Measurements from ENCODE around the gene TSPAN9.

The TSPAN9 gene

GRCh38 chr12:3305904-3306619 lies 228.9 kb downstream of the TSPAN9 start:
- DNase-seq: no peak

DNA sequence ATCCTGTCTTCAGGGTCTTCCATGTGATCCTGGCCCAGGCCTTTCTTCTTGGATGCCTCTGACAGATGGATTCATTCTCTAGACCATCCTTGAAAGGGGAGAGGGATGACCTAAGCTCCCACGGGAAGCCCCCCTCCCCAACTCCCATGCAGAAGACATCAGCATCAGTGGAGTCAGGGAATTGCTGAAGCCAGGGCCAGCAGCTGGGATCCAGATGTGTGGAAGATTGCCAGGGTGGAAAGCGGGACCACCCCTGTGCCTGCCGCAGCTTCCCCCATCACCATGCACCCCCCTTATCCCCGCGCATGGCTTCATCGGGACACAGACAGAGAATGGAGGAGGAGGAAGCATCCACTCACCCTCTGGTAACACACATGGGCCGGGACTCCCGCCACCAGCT lies 230.2 kb downstream of the TSPAN9 start:
- no peak for DNase-seq

- no peak for DNase-seq
These were observed 230.9 kb downstream of the TSPAN9 start for GRCh38 chr12:3308063-3308462.

- DNase-seq: no peak
These were observed 231.4 kb downstream of the TSPAN9 start for GRCh38 chr12:3308609-3309008.

DNA sequence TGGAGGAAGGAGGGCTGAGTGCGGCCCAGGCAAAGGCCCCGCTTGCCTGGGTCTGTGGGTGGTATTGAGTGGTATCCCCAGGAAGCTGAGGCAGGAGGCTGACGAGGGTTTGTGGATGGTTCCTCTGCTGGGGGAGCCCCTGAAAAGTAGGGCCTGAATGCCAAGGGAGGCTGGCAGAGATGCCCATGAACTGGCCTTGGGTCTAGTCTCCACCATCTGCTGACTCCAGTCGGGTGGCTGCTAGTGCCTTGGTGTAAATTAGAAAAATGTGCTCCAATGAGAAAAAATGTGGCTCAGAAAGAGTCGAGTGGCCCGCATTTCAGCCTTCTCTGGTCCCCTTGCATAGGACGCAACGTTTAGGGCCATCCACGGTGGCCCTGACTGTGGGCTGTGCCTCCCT lies 232.6 kb downstream of the TSPAN9 start:
- DNase-seq: no peak

DNA sequence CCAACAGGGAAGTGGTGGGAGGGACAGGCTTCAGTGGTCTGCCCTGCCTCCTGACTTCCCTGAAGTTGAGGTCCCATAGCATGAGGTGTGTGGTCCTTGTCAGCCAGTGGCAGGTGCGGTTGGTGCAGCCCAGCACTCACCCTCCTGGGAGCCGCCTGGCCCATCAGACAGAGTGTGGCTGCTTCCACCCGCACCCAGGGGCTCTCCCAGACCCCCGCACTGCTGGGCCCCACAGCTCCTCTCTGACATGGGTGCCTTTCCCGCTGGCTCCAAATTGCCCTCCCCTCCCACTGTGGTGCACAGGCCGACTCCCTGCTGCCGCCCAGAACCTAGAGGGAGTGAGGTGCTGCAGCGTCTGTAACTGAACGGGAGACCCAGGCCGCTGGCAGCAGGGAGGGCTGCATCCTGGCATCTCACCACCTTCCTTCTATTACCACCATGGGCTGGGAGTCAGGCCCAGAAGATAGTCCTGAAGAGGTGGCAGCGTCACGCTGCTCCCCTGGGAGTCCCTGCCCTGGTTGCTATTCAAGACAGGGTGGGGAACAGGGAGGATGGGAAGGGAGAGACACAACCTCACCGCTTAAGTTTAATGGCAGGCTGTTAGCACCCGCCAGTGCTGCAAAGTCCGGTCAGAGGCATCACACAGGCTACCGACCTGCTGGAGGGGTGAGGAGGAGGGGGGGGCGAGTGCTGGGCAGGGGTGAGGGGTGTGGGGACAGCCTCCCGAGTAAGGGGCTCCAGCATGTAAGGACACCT lies 233.3 kb downstream of the TSPAN9 start:
- DNase-seq: no peak

DNA sequence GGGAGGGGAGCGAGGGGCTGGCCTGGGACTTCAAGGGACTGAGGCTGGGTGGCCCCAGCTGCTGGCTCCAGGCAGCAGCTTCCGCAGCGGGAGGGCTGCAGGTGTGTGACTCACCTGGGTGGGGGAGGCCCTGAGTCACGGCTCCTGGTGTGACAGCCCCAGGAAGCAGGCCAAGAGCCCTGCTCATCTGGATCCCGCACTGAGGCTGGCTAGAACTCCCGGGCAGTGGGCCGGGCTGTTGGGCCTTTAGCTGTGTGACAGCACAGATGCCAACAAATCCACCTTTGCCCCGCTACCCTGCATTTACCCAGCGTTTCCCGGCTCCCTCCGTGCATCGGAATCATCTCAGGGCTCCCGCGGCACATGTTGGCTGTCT lies 233.8 kb downstream of the TSPAN9 start:
- no peak for DNase-seq

DNA sequence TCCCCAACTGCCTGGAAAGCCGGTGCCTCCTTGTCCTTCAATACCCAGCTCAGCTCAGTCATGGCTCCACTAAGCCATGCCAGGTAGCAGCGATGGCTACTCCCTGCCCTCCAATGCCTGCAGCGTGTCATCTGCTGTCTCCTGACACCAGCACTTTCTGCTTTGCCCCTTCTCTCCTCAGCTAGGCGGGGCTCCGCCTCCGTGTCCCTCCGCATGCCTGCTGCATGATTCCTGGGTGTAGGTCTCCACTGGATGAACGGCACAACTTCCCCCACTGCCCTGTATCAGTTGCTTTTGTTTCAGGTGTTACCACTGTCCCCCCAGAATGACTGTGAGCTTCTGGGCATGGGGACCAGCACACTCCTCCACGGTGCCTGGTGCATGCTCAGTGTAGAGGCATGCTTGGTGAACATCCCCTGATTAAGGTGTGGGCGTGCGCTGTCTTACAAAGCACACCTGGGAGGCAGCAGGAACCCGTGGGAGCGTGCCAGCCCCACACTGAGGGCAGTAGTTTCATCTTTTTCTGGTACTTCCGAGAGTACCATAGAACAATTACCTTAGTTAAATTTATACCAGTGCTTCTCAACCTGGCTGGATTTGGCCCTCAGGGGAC lies 234.4 kb downstream of the TSPAN9 start:
- DNase-seq: no peak

GRCh38 chr12:3313066-3313465 lies 235.9 kb downstream of the TSPAN9 start:
- DNase-seq: no peak

GRCh38 chr12:3313675-3314663 lies 236.8 kb downstream of the TSPAN9 start:
- DNase-seq: peak; percentile 71

DNA sequence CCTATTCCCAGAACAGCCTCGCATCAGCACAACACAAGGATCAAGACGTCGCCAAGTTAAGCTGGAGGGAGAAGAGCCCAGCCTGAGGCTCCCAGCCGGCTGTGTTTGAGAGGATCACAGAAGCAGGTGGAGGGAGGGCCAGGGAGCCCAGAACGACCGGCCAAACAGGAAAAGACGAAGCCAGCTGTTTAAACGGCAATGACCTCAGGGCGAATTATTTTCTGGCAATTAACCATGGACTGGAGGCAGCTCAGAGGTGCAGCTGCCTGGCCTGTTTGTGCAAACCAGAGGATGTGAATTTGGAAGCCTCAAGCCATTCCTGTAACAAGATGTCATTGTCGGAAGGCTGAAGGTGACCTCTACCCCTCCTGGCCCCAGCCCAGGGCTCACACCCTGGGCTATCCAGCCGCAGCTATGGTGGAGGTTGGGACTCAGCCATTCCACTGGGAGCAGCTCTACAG lies 238.1 kb downstream of the TSPAN9 start:
- DNase-seq: peak; percentile 78

DNA sequence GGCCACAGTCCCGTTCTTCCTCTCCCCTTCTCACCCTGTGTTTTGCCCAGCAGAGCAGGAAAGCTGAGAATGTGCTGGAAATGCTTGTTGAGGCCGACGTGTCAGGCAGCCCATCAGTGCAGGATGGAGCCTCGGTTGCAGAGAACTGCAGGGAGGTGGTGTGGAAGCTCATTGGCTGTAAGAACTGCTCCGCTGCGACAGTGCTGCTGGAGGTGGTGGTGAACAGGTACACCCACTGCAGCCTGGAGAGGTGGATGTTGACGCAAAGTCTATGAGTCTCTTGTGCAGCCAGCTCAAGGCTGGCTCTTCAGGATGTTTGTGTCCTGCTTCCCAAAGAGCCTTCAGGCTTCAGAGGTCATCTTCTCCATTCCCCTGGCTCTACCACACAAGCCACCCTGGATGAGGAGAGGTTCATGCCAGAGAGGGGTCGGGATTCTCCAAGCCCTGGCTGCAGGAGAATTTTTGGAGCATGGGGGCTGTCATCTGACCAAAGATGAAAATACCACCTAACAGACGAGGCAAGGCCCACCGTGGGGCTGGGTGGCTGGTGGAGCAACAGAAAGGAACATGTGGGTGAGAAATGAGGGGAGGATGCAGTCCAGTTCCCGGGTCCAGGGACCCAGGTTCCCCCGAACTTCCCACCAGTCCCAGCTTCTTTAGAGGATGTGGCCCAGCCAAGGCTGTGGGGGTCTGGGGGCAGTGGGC lies 239.7 kb downstream of the TSPAN9 start:
- no peak for DNase-seq

- DNase-seq: no peak
These were observed 240.3 kb downstream of the TSPAN9 start for GRCh38 chr12:3317481-3317815.

DNA sequence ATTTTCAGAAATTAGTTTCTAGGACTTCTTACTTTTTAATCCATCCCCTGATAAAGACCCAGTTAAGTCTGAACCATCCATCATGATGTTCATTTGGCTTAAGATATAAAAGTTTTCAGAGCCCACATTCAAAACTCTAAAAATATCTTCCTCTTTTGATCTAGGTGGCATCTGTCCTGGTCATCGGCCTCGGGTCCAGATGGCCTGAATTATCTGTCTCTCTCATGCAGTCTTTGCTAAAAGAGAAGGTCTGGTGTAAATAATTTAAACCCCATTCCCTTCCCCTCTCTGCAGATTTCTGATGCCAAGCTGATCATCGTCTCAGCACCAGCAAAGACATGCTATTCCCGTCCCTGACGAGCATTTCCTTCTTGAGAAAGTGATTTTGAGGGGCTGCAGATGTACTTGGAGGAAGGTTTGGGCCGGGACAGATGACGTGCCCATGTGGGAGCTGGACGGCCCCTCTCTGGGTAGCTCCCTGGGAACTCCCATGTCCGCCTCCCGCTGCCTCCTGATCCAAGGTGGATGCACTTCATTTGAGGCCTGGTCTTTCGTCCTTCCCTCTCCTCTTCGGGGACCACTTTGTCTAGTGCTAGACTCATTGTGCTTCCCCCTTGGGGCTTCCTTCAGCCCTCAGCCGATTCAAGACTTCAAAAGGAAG lies 240.8 kb downstream of the TSPAN9 start:
- DNase-seq: no peak

- DNase-seq: peak; percentile 25
These were observed 242.7 kb downstream of the TSPAN9 start for GRCh38 chr12:3319723-3320492.

DNA sequence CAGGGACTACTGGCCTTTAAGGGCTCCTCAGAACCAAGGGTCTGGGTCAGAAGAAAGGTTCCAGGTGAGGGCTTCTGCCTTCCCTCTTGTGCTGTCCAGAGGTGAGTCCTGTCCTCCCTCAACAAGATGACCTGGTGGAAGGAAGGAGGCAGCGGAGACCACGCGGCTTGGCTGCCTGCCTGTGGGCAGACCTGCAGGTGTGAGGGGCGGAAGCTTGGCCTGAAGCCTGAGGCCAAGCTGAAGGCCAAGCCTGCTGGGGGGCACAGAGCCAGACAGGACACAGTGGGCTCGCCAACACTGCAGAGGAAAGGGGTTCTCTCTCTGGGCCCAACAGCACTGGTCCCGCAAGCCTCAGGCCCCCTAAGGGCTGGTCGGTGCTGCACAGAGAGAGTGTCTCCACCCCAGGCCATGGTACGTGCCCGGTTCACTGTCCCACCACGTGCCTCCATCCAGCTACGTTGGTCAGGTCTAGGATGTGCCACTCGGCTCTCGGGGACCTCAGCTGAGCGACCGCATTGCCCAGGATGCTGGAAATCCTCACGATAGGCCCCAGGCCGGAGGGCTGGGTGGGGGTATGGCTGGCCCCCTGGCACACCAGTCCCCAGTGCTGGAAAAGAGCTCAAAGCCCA lies 243.8 kb downstream of the TSPAN9 start:
- no peak for DNase-seq

GRCh38 chr12:3321881-3322280 lies 244.7 kb downstream of the TSPAN9 start:
- no peak for DNase-seq

GRCh38 chr12:3323002-3323685 lies 246.0 kb downstream of the TSPAN9 start:
- no peak for DNase-seq

- peak; percentile 41 for DNase-seq
These were observed 248.6 kb downstream of the TSPAN9 start for GRCh38 chr12:3325736-3326135.
